ENCODE measurements around the gene AGPAT4.

- TF ChIP-seq CTCF (conservative IDR thresholded peaks at IDR 0.05; ENCODE audit: low read length) (no peak), EZH2phosphoT487 (IDR thresholded peaks at IDR 0.05; ENCODE audit: borderline replicate concordance, low read depth, low read length) (no peak)
Measured at GRCh38 chr6:161219680-161220079, 54.2 kb downstream of the AGPAT4 start.
